Right lobe of liver (tissue), 4 donors: Measurements from ENCODE around the gene MACF1.

Experiments used
- POLR2A ChIP-seq: fragments of 450-650 bp; IDR thresholded peaks from one replicate; pipeline ENCODE4 v1.6.1; 2017; ENCODE audit warnings: antibody characterized with exemption, mild to moderate bottlenecking
- TF ChIP-seq, protein P1 (sequence below), 4 donors: fragments of 200-600 bp in 3 of 4; fragments of 450-650 bp in 1 of 4; IDR thresholded peaks; one replicate each; pipeline versions ENCODE4 v1.5.1 to v1.8.0; 2016 to 2022; ENCODE audit warnings: antibody characterized with exemption in 4 of 4, mild to moderate bottlenecking in 2 of 4
- donor health status: DM: no; HTN: no; CAD: no.
- donor health status: DM: no; HTN: no; CAD: no.
- donor health status: DM: no; HTN: yes; CAD: no.

DNA sequence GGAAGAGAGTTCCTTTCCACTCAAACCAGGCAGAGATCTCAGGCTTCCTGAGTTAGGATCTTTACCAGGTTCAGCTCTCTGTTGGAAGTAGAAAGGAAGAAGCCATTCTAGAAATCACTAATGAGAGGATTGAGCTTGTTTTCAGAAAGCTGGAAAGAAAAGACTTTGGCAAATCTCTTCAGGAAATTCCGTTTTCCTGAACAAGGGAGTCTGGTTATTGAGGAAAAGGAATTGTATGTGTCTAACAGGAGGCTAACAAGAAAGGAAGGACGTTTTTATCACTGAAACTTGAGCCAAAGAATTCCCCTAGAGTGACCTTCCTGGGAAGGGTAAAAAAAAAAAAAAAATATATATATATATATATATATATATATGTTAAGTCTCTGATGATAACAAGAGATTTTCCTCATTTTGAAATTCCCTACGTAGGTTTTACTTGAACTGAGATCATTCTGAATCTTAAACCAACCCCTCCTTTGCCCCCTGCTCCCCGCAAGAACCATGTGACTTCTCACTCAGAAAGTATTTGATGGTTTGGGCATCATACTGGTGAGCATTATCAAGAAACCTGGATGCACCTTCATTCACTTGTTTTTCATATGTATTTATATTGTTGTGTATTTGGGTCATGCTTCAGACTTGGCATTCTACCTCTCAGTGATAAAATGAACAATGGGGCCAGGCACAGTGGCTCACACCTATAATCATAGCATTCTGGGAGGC lies 188.5 kb downstream of the MACF1 start:
- TF ChIP-seq POLR2A, result no peak
- TF ChIP-seq, protein P1, sequence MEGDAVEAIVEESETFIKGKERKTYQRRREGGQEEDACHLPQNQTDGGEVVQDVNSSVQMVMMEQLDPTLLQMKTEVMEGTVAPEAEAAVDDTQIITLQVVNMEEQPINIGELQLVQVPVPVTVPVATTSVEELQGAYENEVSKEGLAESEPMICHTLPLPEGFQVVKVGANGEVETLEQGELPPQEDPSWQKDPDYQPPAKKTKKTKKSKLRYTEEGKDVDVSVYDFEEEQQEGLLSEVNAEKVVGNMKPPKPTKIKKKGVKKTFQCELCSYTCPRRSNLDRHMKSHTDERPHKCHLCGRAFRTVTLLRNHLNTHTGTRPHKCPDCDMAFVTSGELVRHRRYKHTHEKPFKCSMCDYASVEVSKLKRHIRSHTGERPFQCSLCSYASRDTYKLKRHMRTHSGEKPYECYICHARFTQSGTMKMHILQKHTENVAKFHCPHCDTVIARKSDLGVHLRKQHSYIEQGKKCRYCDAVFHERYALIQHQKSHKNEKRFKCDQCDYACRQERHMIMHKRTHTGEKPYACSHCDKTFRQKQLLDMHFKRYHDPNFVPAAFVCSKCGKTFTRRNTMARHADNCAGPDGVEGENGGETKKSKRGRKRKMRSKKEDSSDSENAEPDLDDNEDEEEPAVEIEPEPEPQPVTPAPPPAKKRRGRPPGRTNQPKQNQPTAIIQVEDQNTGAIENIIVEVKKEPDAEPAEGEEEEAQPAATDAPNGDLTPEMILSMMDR (IDR thresholded peaks at IDR 0.05), result no peak
